ENCODE data around the gene RBM8A.

Gene RBM8A

DNA sequence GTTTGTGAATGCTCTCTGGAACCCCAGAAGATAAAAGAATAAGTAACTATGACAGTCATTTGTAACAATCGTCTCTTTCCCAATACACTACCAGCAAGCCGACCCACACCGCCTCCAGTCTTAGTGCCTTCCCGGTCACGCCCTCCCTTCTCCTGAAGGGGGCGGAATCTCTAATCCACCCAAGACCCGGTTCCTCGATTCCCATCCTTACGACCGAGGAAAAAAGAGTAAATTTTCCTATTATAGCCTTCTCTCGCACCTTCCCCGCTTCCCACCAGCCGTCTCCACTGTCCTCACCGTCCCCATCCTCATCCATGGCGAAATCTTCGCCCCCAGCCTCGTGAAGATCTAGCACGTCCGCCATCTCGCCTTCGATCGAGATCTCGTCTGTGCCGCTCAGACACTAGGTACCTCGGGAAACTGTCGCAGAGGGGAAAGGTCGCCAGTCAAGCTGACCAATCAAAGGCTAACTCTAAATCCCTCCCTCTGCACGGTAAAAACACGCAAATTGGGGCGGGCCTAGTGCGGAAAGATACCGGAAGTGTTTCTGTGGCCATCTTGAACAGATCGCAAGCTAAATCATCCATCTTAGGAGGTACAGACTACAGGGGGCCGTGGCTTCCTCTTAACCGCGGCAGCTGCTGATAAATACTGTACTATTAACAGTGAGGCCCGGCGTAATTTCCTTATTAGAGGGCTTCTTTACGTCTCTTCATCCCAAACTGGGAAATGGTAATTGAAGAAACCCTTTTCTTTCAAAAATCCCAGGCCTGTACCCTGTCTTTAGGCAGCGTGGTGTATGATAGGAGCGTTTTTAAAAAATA lies at the start of gene RBM8A:
RBM8A (minus strand) TSS at position 422 of the 824 bp plus-strand sequence; CDS start at position 364, 58 bp downstream.
- TF ChIP-seq POLR2A (IDR thresholded peaks at IDR 0.05; ENCODE audit: low read depth, low read length) = peak; percentile 88
- peak; percentile 89 for FAIRE-seq
- DNase-seq (ENCODE audit: insufficient read length, low spot score) = peak; percentile 64

DNA sequence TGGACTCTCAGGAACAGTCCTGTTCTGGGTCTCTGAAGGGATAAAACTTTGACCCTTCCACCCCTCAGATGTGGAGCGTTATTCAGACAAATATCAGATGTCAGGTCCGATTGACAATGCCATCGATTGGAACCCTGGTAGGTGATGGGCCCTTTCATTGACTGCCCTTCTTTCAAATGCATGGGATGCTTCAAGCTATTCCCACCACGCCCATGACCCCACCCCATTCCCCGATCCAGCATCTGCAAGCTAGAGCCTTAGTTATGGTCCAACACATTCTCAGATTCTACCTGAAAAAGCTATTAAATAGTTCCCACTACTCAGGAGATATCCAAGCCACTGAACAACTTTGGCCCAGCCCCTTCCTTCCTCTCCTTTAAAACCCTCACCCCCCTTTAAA lies 49.7 kb upstream of the RBM8A start:
- FAIRE-seq (no peak), DNase-seq (ENCODE audit: insufficient read length, low spot score) (no peak)
- TF ChIP-seq POLR2A (IDR thresholded peaks at IDR 0.05; ENCODE audit: low read depth, low read length) = no peak

DNA sequence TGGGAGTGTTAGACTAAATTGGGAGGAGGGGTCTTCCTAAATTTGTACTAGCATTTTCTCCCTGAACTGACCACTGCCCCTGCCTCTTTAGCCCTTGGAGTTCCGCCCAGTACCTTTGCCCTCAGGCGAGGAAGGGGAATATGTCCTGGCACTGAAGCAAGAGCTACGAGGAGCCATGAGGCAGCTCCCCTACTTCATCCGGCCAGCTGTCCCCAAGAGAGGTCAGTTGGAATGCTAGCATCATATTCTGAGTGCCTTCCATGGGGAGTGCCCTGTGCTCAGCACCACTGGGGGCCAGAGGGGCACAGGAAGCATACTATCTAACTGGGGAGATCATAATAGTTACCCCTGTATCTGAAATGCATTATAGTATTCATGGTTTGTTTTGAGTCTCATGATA lies 47.9 kb upstream of the RBM8A start:
- DNase-seq (ENCODE audit: insufficient read length, low spot score) = no peak
- no peak for TF ChIP-seq POLR2A (IDR thresholded peaks at IDR 0.05; ENCODE audit: low read depth, low read length)
- FAIRE-seq = no peak

DNA sequence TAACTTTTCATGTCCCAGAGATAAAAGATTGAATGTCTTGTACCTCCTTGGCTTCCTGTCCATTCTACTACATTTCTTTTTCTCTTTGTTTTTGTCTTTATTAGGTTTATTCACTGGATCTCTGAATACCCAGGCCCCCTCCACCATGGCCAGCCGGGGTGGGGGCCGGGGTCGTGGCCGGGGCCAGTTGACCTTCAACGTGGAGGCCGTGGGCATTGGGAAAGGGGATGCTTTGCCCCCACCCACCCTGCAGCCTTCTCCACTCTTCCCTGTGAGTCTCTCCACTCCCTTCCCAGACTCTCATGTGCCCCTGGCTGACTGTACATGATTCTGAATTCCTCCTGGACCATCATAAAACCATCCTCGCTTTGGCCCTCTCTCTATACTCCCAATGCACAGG lies 47.4 kb upstream of the RBM8A start:
- no peak for TF ChIP-seq POLR2A (IDR thresholded peaks at IDR 0.05; ENCODE audit: low read depth, low read length)
- FAIRE-seq = no peak

DNA sequence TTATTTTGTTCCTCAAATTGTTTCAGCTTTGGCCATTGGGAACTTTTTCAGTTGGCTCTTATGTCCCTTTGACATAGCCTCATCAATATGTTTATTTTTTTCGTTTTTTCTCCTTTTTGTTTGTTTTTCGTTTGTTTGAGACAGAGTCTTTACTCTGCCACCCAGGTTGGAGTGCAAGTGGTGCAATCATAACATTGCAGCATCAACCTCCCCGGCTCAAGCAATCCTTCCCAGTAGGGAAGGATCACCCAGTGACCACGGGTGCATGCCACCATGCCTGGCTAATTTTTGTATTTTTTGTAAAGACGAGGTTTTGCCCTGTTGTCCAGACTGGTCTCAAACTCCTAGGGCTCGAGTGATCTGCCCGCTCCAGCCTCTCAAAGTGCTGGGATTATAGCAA lies 45.3 kb upstream of the RBM8A start:
- TF ChIP-seq POLR2A (IDR thresholded peaks at IDR 0.05; ENCODE audit: low read depth, low read length) = no peak
- FAIRE-seq (no peak), DNase-seq (ENCODE audit: insufficient read length, low spot score) (no peak)

More for the DNA sequence above, 47.4 kb upstream of the RBM8A start:
- DNase-seq (ENCODE audit: insufficient read length, low spot score) = no peak

DNA sequence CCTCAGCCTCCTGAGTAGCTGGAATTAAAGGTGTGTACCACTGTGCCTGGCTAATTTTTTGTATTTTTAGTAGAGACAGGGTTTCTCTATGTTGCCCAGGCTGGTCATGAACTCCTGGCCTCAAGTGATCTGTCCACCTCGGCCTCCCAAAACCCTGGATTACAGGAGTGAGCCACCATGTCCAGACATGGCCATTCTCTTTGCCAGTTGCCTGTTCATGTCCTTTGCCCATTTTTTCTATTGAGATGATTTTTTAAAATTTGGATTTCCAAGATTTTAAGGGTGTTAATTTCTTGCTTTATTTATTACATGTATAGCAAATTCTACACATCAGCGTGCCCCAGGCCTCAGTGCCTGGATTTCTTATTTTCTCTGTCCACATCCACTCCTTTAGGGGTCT lies 40.0 kb upstream of the RBM8A start:
- TF ChIP-seq POLR2A (IDR thresholded peaks at IDR 0.05; ENCODE audit: low read depth, low read length) = no peak
- FAIRE-seq (no peak), DNase-seq (ENCODE audit: insufficient read length, low spot score) (no peak)

DNA sequence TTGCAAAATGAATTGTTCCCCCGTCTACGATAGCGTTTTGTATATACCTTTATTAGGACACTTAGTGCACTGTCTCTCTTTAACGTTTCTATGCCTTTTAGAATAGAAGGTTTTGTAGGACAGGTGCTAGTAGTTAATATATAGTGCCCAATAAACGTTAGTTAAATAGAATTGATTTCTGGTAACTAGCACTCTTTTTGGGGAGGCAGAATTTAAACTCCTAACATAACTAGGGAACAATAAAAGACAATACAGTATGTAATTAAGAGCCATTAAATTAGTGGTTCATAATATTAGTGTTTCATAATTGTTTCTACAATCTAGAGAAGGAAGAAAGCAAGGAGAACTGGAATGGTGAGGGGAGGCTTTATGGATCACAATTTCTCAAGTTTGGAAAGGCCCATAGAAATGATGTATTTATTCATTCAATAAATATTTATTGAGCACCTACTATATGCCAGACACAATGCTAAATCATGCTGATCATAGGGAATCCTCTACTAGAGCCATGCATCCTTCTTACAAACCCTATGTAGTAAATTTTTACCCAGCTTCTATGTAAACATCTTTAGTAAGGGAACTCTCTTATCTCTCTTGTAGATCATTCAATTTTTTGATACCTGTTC lies 37.9 kb upstream of the RBM8A start:
- no peak for FAIRE-seq
- TF ChIP-seq POLR2A (IDR thresholded peaks at IDR 0.05; ENCODE audit: low read depth, low read length) = no peak

DNA sequence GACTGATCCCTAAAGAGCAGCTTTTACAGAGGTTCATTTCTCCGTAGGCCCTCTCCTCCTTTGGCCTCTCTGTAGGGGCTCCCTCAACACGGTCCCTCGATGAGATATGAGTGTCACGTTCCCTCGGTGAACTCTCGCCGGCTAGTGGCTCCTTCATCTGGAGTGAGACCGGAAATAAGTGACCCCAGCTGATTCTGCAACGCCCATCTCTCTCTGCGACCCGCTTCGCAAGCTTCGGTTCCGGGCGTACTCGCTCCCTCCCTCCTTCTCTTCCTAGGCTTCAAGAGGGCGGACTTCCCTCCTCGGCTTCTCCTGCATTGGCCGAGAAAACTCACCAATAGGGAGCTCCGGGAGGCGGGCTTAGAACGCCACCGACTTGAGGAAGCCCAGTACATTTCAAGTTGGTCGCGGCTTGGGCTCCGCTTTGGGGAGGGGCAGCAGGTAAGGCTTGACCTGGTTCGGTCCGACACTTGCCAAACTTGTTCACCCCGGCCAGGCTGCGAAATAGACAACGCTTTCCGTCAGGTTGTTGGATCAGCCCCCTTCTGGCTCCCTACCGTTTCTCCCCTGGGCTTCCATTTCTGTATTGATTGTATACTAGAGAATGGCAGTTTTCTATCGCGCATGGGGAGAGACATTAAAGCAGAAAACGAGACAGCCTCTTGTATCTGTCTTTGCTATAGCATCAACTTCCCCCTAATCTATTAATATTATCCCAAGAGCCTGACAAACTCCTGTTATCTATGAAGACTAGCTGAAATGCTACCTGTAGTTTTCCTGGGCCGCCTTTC lies 37.2 kb upstream of the RBM8A start, which contains the start of the genes ANKRD34A and POLR3GL:
ANKRD34A (minus strand) TSS at position 248 of the 791 bp plus-strand sequence. CDS start 2,816 bp downstream, outside the sequence.
POLR3GL (plus strand) TSS at position 363 of the 791 bp plus-strand sequence. CDS start 10,176 bp downstream, outside the sequence.
- no peak for FAIRE-seq
- peak; percentile 83 for DNase-seq (ENCODE audit: insufficient read length, low spot score)
- peak; percentile 73 for TF ChIP-seq POLR2A (IDR thresholded peaks at IDR 0.05; ENCODE audit: low read depth, low read length)

More for the DNA sequence above, 37.9 kb upstream of the RBM8A start:
- DNase-seq (ENCODE audit: insufficient read length, low spot score) = no peak

DNA sequence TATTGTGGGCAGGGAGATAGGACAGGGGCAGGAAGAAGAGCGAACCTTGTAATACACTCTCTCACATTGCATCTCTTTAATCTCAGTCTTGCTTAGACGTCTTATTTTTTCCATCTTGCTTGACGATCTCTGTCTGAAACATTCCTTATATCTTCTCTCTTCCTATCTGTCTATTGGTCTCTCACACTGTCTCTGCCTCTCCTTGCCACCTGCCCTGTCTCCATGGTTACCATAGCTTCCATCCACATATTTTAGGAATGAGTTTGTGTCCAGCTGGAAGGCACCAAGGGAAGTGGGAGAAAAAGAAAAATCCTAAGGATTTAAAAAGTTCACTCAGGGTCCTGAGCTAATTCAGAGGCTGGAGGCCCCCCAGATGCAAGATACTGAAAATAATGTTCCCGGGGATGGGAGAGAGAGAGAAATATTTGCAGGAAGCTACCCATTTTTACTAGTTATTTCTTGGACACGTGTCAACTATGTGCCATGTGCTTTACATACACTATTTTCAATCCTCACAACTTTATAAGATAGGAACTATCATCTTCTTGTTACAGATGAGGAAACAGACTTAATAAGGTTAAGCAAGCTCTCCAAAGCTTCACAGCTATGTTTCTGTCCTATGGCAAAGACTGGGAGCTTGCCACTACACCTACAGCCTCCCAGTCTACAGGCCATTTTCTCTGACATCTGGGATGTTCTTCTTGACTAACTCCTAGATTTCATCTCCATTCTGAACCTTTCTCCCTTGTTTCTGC lies 36.2 kb upstream of the RBM8A start:
- TF ChIP-seq POLR2A (IDR thresholded peaks at IDR 0.05; ENCODE audit: low read depth, low read length) = no peak
- DNase-seq (ENCODE audit: insufficient read length, low spot score) (no peak), FAIRE-seq (no peak)

DNA sequence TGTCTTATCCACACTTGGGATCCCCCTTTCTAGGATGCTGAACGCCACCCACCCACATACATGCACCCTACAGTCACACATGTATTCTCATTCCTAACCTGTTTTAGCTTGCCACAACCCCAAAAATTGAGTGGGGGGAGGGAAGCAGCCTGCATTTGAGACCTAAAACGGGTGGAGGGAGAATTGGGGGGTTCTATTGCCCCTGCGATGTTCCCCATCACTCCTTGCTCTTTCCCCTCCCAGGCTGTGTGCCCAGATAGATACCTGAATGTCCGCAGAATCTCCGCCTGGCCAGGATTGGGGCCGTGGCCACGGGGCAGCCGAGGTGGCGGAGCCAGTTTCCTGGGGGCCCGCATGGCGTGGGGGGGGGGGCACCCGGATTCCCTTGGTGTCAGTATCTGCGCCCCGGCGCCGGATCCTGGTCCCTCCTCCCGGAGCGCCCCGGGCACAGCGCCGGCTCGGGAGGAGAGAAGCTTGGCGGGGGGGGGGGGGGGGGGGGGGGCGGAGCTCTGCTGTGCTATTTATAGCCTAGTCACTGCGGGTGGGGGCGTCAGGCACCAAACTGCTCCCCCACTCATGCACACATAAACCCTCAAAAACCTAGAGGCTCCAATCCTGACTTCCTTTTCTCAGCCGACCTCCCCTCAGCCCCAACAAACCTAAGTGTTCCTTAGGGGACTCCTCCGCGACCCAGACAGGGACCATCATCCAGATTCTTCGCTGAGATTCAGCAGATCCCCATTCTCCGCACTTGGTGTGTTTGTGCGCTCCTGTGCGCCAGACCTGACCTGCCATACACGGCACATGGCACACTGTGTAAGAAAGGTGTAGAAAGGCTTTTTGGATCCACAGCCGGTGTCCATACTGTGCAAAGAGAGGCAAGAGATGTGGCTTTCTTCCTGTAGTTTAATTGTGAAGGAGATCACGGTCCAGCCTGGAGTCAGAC lies 35.1 kb upstream of the RBM8A start:
- DNase-seq (ENCODE audit: insufficient read length, low spot score) (peak; percentile 59), FAIRE-seq (no peak)
- TF ChIP-seq POLR2A (IDR thresholded peaks at IDR 0.05; ENCODE audit: low read depth, low read length) = no peak

DNA sequence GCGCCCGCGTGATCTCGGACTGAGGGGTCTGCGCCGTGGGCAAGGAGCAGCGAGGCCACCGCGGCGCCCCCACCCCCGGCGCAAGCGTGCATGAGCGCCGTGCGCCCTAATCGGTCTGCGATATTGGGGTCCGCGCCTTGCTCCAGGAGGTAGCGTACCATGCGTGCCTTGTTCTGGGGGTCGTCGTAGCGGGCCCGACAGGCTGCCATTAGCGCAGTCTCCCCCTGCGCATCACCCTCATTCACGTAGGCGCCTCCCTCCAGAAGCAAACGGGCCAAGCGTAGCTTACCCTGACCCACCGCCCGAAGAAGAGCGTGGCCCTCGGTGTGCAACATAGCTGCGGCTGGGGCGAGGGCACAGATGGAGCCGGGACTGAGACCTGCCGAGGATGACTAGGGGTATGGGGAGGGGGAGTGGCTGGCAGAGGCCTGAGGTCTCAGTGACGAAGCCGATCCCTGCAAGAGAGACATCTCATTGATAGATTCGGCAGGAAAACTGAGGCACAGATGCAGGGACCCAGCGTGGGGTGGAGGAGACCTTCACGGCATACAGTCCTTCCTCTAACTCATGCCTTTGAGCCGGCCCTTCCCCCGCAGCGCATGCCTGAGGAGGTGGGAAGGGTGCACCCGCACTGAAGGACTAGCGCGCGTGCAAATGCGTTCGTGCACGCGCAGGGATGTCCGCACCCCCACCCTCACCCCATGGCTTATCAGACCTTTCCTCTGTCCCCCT lies 34.3 kb upstream of the RBM8A start:
- no peak for FAIRE-seq
- no peak for TF ChIP-seq POLR2A (IDR thresholded peaks at IDR 0.05; ENCODE audit: low read depth, low read length)
- DNase-seq (ENCODE audit: insufficient read length, low spot score) = no peak

DNA sequence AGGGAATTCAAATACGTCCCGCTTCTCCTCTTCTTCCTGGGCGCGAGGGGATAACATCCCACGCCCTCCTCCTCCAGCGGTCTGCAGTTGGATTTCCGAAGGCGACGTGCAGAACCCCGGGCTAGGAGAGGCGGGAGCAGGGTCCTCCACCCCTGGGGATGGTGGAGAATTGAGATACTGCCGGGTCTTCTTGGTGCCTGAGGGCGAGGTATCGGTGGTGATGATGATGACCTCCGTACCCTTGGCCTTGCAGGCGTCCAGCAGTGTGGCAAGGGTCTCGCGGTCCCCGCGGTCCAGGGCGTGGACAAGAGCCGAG lies 33.8 kb upstream of the RBM8A start:
- FAIRE-seq (no peak), DNase-seq (ENCODE audit: insufficient read length, low spot score) (no peak)
- TF ChIP-seq POLR2A (IDR thresholded peaks at IDR 0.05; ENCODE audit: low read depth, low read length) = no peak
